GM23338 (cell line): ENCODE data around the gene BANP. TPM values are rescaled to one million over a fixed set of nuclear protein-coding genes. Genes with fewer than 3 reads are reported as not detected.

Source experiments
- ATAC-seq: fragments of 200-7000 bp; cut with Tn5 transposase; 3 replicates; pipeline ENCODE4 v1.9.1; 2020
- DNase-seq: peaks from one replicate; pipeline ENCODE4 v3.0.0-alpha.2; 2015; ENCODE audit warnings: low spot score
- H2AFZ ChIP-seq: fragments of 200-600 bp; sonication (generic); 2 replicates; pipeline ENCODE4 v1.8.0; 2016; ENCODE audit warnings: antibody characterized with exemption, mild to moderate bottlenecking, moderate library complexity
- H3F3A ChIP-seq: fragments of 200-600 bp; sonication (generic); replicated peaks from 2 replicates; pipeline ENCODE4 v1.8.0; 2017; ENCODE audit warnings: antibody characterized with exemption, mixed run types, low read depth
- H3K27ac ChIP-seq: fragments of 200-600 bp; sonication (generic); 2 replicates; pipeline ENCODE4 v1.6.1; 2016; ENCODE audit warnings: low read depth
- H3K27me3 ChIP-seq: fragments of 200-600 bp; sonication (generic); 2 replicates; pipeline ENCODE4 v1.8.0; 2016; ENCODE audit warnings: mild to moderate bottlenecking, mixed run types, moderate library complexity; ENCODE audit not compliant: insufficient read depth
- H3K36me3 ChIP-seq: fragments of 200-600 bp; sonication (generic); 2 replicates; pipeline ENCODE4 v1.8.0; 2016; ENCODE audit warnings: mild to moderate bottlenecking; ENCODE audit not compliant: insufficient read depth
- H3K4me1 ChIP-seq: fragments of 200-600 bp; sonication (generic); 2 replicates; pipeline ENCODE4 v1.8.0; 2016; ENCODE audit warnings: mild to moderate bottlenecking, moderate library complexity; ENCODE audit not compliant: insufficient read depth
- H3K4me2 ChIP-seq: fragments of 200-600 bp; sonication (generic); 2 replicates; pipeline ENCODE4 v1.7.1; 2017; ENCODE audit warnings: mixed run types
- H3K4me3 ChIP-seq: fragments of 200-600 bp; sonication (generic); 2 replicates; pipeline ENCODE4 v1.6.1; 2016; ENCODE audit warnings: mixed run types
- H3K79me2 ChIP-seq: fragments of 200-600 bp; sonication (generic); replicated peaks from 2 replicates; pipeline ENCODE4 v1.8.0; 2017; ENCODE audit warnings: mild to moderate bottlenecking; ENCODE audit not compliant: insufficient read depth
- H3K9me2 ChIP-seq: fragments of 200-600 bp; sonication (generic); 2 replicates; pipeline ENCODE4 v1.8.0; 2017; ENCODE audit not compliant: insufficient read depth
- H4K20me1 ChIP-seq: fragments of 200-600 bp; sonication (generic); replicated peaks from 2 replicates; pipeline ENCODE4 v1.8.0; 2017; ENCODE audit warnings: mild to moderate bottlenecking; ENCODE audit not compliant: insufficient read depth
- H3K27ac Mint-ChIP-seq: 2 replicates; pipeline ENCODE4 v1.8.0; 2020; ENCODE audit warnings: inconsistent platforms, mild to moderate bottlenecking, moderate library complexity, mixed read lengths
- H3K27me3 Mint-ChIP-seq: 3 replicates; pipeline ENCODE4 v1.8.0; 2022; ENCODE audit warnings: low read depth, mild to moderate bottlenecking, moderate library complexity, mixed read lengths, inconsistent platforms; ENCODE audit not compliant: insufficient read depth, poor library complexity
- H3K36me3 Mint-ChIP-seq: 3 replicates; pipeline ENCODE4 v1.8.0; 2021; ENCODE audit warnings: low read depth, mild to moderate bottlenecking, inconsistent platforms, moderate library complexity, mixed read lengths
- H3K4me1 Mint-ChIP-seq: 3 replicates; pipeline ENCODE4 v1.8.0; 2020; ENCODE audit warnings: mild to moderate bottlenecking, inconsistent platforms, mixed read lengths
- H3K4me3 Mint-ChIP-seq: 3 replicates; pipeline ENCODE4 v1.8.0; 2021; ENCODE audit warnings: moderate library complexity, mild to moderate bottlenecking, inconsistent platforms, mixed read lengths
- H3K9me3 Mint-ChIP-seq: 3 replicates; pipeline ENCODE4 v1.8.0; 2020; ENCODE audit warnings: moderate library complexity, mild to moderate bottlenecking, inconsistent platforms, mixed read lengths
- CREB1 ChIP-seq: fragments of 250-450 bp; sonication (Bioruptor Pico); IDR thresholded peaks from 2 replicates; pipeline ENCODE4 v1.5.0; 2020; ENCODE audit warnings: low read depth, mild to moderate bottlenecking, moderate library complexity
- CTCF ChIP-seq, 2 experiments: fragments of 200-600 bp in 1 of 2; sonication (generic) in 1 of 2; conservative IDR thresholded peaks; 2 replicates each; pipeline versions ENCODE4 v1.5.1 to v1.6.1; 2016 to 2017; ENCODE audit warnings: antibody characterized with exemption in 2 of 2, low read depth in 2 of 2, mild to moderate bottlenecking in 2 of 2, moderate library complexity in 1 of 2
- ETS1 ChIP-seq: IDR thresholded peaks from 2 replicates; pipeline ENCODE4 v1.6.1; 2016; ENCODE audit warnings: antibody characterized with exemption
- EZH2 ChIP-seq: fragments of 200-600 bp; sonication (generic); IDR thresholded peaks from one replicate; pipeline ENCODE4 v1.8.0; 2017; ENCODE audit warnings: antibody characterized with exemption, mild to moderate bottlenecking, low read depth; ENCODE audit not compliant: unreplicated experiment
- EZH2phosphoT487 ChIP-seq: fragments of 200-600 bp; sonication (generic); IDR thresholded peaks from one replicate; pipeline ENCODE4 v1.8.1; 2018; ENCODE audit warnings: antibody characterized with exemption; ENCODE audit not compliant: unreplicated experiment
- JUNB ChIP-seq: IDR thresholded peaks from one replicate; pipeline ENCODE4 v1.6.1; 2016; ENCODE audit warnings: antibody characterized with exemption; ENCODE audit not compliant: unreplicated experiment
- NANOG ChIP-seq: IDR thresholded peaks from 2 replicates; pipeline ENCODE4 v1.6.1; 2016; ENCODE audit warnings: antibody characterized with exemption, borderline replicate concordance
- POLR2AphosphoS5 ChIP-seq: IDR thresholded peaks from 2 replicates; pipeline ENCODE4 v1.6.1; 2016; ENCODE audit warnings: antibody characterized with exemption, low read depth
- REST ChIP-seq: IDR thresholded peaks from one replicate; pipeline ENCODE4 v1.6.1; 2018; ENCODE audit warnings: antibody characterized with exemption; ENCODE audit not compliant: unreplicated experiment
- STAT1 ChIP-seq: IDR thresholded peaks from one replicate; pipeline ENCODE4 v1.6.1; 2016; ENCODE audit warnings: antibody characterized with exemption; ENCODE audit not compliant: unreplicated experiment
- ZNF114 ChIP-seq: fragments of 250-450 bp; sonication (Bioruptor Pico); IDR thresholded peaks from 2 replicates; pipeline ENCODE4 v1.5.0; 2020; ENCODE audit warnings: mild to moderate bottlenecking, moderate library complexity
- ZNF331 ChIP-seq: fragments of 250-450 bp; sonication (Bioruptor Pico); IDR thresholded peaks from 2 replicates; pipeline ENCODE4 v1.5.0; 2020; ENCODE audit warnings: low read depth, mild to moderate bottlenecking, moderate library complexity
- polyA plus RNA-seq: library from polyadenylated mRNA; unstranded; fragments of >200 nt; fragmentation: Nextera tagmentation; extraction: Ambion mirVana; gene quantifications from 2 replicates; pipeline ENCODE4 v1.2.1, GENCODE V29; 2016
- total RNA-seq: library from RNA; depleted of rRNA; stranded (reverse); fragments of >200 nt; shearing (Covaris generic); gene quantifications from 2 replicates; pipeline ENCODE4 v1.2.3, GENCODE V29; 2014
- TF ChIP-seq, protein P1 (sequence below): fragments of 250-450 bp; sonication (Bioruptor Pico); IDR thresholded peaks from 2 replicates; pipeline ENCODE4 v1.5.0; 2020; ENCODE audit warnings: mild to moderate bottlenecking, moderate library complexity

Gene BANP
- total and polyA plus RNA-seq, 2 experiments from 2014 or later = 22.3 to 48.0 TPM

GRCh38 chr16:88108762-88109161, 157.5 kb downstream of the BANP start:
- Histone ChIP-seq H2AFZ (no peak overlapping the region), H3F3A (no peaks in the 10 kb centered on the region), H3K79me2 (no peaks in the 10 kb centered on the region), H3K27me3 (no peaks in the 10 kb centered on the region), H4K20me1 (no peaks in the 10 kb centered on the region), H3K4me3 (no peak overlapping the region), H3K4me1 (no peaks in the 10 kb centered on the region), H3K27ac (no peak overlapping the region), H3K9me2 (no peaks in the 10 kb centered on the region), H3K4me2 (no peak overlapping the region), H3K36me3 (no peaks in the 10 kb centered on the region)
- no peak overlapping the region for H3K27ac Mint-ChIP-seq
- ATAC-seq = no peak
- no peak for DNase-seq
- H3K9me3 Mint-ChIP-seq = no peaks in the 10 kb centered on the region; the same call in 1 of the 3 replicates
- H3K27me3 Mint-ChIP-seq = peaks cover 6% of the 10 kb centered on the region
- H3K36me3 Mint-ChIP-seq = no peaks in the 10 kb centered on the region
- H3K4me1 Mint-ChIP-seq = no peaks in the 10 kb centered on the region
- TF ChIP-seq CREB1 (CRISPR knock-in tag) (no peak), JUNB (no peak), ETS1 (no peak), ZNF114 (CRISPR knock-in tag) (no peak), CTCF (conservative IDR thresholded peaks at IDR 0.05; ENCODE audit: low read depth in 2 of 2) (no peak), EZH2 (no peak), NANOG (no peak), POLR2AphosphoS5 (no peak), STAT1 (no peak), REST (no peak), EZH2phosphoT487 (no peak), ZNF331 (CRISPR knock-in tag) (no peak)
- TF ChIP-seq, protein P1, sequence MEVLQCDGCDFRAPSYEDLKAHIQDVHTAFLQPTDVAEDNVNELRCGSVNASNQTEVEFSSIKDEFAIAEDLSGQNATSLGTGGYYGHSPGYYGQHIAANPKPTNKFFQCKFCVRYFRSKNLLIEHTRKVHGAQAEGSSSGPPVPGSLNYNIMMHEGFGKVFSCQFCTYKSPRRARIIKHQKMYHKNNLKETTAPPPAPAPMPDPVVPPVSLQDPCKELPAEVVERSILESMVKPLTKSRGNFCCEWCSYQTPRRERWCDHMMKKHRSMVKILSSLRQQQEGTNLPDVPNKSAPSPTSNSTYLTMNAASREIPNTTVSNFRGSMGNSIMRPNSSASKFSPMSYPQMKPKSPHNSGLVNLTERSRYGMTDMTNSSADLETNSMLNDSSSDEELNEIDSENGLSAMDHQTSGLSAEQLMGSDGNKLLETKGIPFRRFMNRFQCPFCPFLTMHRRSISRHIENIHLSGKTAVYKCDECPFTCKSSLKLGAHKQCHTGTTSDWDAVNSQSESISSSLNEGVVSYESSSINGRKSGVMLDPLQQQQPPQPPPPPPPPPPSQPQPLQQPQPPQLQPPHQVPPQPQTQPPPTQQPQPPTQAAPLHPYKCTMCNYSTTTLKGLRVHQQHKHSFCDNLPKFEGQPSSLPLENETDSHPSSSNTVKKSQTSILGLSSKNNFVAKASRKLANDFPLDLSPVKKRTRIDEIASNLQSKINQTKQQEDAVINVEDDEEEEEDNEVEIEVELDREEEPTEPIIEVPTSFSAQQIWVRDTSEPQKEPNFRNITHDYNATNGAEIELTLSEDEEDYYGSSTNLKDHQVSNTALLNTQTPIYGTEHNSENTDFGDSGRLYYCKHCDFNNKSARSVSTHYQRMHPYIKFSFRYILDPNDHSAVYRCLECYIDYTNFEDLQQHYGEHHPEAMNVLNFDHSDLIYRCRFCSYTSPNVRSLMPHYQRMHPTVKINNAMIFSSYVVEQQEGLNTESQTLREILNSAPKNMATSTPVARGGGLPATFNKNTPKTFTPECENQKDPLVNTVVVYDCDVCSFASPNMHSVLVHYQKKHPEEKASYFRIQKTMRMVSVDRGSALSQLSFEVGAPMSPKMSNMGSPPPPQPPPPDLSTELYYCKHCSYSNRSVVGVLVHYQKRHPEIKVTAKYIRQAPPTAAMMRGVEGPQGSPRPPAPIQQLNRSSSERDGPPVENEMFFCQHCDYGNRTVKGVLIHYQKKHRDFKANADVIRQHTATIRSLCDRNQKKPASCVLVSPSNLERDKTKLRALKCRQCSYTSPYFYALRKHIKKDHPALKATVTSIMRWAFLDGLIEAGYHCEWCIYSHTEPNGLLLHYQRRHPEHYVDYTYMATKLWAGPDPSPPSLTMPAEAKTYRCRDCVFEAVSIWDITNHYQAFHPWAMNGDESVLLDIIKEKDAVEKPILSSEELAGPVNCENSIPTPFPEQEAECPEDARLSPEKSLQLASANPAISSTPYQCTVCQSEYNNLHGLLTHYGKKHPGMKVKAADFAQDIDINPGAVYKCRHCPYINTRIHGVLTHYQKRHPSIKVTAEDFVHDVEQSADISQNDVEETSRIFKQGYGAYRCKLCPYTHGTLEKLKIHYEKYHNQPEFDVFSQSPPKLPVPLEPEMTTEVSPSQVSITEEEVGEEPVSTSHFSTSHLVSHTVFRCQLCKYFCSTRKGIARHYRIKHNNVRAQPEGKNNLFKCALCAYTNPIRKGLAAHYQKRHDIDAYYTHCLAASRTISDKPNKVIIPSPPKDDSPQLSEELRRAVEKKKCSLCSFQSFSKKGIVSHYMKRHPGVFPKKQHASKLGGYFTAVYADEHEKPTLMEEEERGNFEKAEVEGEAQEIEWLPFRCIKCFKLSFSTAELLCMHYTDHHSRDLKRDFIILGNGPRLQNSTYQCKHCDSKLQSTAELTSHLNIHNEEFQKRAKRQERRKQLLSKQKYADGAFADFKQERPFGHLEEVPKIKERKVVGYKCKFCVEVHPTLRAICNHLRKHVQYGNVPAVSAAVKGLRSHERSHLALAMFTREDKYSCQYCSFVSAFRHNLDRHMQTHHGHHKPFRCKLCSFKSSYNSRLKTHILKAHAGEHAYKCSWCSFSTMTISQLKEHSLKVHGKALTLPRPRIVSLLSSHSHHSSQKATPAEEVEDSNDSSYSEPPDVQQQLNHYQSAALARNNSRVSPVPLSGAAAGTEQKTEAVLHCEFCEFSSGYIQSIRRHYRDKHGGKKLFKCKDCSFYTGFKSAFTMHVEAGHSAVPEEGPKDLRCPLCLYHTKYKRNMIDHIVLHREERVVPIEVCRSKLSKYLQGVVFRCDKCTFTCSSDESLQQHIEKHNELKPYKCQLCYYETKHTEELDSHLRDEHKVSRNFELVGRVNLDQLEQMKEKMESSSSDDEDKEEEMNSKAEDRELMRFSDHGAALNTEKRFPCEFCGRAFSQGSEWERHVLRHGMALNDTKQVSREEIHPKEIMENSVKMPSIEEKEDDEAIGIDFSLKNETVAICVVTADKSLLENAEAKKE = no peak
- H3K4me3 Mint-ChIP-seq = no peak overlapping the region
